MM.1S (cell line): ENCODE results near the gene VPS13A.
"Not testable (repeated sequence)": the region's sequence is repeated elsewhere in the genome, so short reads cannot be mapped to it uniquely, and the experiment has no call there.

Experiments
- CTCF ChIP-seq: fragments of 300-600 bp; sonication (generic); IDR thresholded peaks from 2 replicates; pipeline ENCODE4 v1.5.1; 2016; ENCODE audit warnings: antibody characterized with exemption, low read length, mixed read lengths
- EZH2phosphoT487 ChIP-seq: fragments of 300-600 bp; sonication (generic); IDR thresholded peaks from 2 replicates; pipeline ENCODE4 v1.6.1; 2018; ENCODE audit warnings: antibody characterized with exemption, low read length

DNA sequence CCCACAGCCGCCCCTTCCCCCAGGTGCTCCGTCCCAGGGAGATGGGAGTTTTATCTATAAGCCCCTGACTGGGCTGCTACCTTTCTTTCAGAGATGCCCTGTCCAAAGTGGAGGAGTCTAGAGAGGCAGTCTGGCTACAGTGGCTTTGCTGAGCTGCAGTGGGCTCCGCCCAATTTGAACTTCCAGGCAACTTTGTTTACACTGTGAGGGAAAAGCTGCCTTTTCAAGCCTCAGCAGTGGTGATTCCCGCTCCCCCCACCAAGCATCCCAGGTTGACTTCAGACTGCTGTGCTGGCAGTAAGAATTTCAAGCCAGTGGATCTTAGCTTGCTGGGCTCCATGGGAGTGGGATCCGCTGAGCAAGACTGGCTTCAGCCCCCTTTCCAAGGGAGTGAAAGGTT is 90.4 kb downstream of the VPS13A start:
- not testable (repeated sequence) for TF ChIP-seq EZH2phosphoT487, CTCF
